Measurements from ENCODE around the gene YEATS2. TPM values are rescaled to one million over a fixed set of nuclear protein-coding genes. Genes with fewer than 3 reads are reported as not detected.
"Not testable (repeated sequence)": the region's sequence is repeated elsewhere in the genome, so short reads cannot be mapped to it uniquely, and the experiment has no call there.

The YEATS2 gene
- polyA plus RNA-seq: 1 to 10 TPM; 2.1 to 6.3 (median 2.4) TPM

DNA sequence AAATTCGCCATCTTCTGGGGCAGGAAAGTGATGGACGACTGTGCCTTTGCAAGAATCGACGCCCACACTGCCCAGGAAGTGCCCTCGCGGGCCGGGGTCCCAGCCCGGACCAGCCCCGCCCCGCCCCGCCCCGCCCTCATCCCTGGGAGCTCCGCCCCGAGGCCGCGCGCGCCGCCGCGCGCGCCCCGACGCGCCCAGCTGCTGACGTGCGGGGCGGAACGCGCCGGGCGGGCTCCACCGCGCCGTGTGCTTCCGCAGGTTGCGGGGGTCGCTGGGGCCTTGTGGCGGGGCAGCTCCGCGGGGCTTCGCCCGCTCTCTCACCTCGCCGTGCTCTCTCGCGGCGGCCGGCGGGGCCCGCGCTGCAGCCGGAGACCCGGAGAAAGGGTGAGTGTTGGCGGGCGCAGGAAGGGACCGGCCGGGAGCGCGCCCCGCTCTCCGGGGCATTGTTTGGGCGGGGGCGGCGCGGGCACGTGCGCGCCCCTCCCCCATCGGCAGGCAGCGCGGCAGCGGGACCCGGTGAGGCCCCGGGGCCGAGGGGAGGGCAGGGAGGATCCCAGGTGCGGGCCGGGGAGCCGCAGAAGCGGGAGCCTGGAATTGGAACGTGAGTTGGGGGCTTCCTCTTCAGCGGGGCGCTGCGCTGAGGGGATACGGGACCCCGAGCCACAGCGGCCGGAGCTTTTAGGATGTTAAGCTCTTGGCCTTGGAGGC lies at the start of gene YEATS2:
YEATS2 (plus strand) TSS at position 188 of the 708 bp plus-strand sequence. CDS start 17,366 bp downstream, outside the sequence.
- Mint-ChIP-seq H3K4me1 (peaks cover 36 to 43% of the 10 kb centered on the region in 2 donors), H3K27ac (peak within 1 kb of the TSS; percentile 78 to 94 (median 88)), H3K4me3 (peak within 1 kb of the TSS; percentile 93 to 98 (median 95)), H3K36me3 (peaks cover 0 to 4% (median 0%) of the 10 kb centered on the region in 3 donors), H3K9me3 (no peaks in the 10 kb centered on the region), H3K27me3 (ENCODE audit: low read depth in 3 of 3) (peaks cover 0 to 4% (median 2%) of the 10 kb centered on the region in 3 donors)
- peak; percentile 62 to 73 (median 72) for DNase-seq

DNA sequence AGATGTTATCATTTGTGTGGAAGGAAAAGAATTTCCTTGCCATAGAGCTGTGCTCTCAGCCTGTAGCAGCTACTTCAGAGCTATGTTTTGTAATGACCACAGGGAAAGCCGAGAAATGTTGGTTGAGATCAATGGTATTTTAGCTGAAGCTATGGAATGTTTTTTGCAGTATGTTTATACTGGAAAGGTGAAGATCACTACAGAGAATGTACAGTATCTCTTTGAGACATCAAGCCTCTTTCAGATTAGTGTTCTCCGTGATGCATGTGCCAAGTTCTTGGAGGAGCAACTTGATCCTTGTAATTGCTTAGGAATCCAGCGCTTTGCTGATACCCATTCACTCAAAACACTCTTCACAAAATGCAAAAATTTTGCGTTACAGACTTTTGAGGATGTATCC lies 47.0 kb upstream of the YEATS2 start:
- Mint-ChIP-seq H3K27ac (no peak overlapping the region), H3K4me1 (no peaks in the 10 kb centered on the region), H3K4me3 (no peak overlapping the region), H3K36me3 (peaks cover 55 to 57% (median 57%) of the 10 kb centered on the region in 3 donors), H3K27me3 (ENCODE audit: low read depth in 3 of 3) (peaks cover 6 to 9% (median 8%) of the 10 kb centered on the region in 3 donors), H3K9me3 (peaks cover 13 to 40% (median 24%) of the 10 kb centered on the region in 6 donors)
- DNase-seq: no peak

DNA sequence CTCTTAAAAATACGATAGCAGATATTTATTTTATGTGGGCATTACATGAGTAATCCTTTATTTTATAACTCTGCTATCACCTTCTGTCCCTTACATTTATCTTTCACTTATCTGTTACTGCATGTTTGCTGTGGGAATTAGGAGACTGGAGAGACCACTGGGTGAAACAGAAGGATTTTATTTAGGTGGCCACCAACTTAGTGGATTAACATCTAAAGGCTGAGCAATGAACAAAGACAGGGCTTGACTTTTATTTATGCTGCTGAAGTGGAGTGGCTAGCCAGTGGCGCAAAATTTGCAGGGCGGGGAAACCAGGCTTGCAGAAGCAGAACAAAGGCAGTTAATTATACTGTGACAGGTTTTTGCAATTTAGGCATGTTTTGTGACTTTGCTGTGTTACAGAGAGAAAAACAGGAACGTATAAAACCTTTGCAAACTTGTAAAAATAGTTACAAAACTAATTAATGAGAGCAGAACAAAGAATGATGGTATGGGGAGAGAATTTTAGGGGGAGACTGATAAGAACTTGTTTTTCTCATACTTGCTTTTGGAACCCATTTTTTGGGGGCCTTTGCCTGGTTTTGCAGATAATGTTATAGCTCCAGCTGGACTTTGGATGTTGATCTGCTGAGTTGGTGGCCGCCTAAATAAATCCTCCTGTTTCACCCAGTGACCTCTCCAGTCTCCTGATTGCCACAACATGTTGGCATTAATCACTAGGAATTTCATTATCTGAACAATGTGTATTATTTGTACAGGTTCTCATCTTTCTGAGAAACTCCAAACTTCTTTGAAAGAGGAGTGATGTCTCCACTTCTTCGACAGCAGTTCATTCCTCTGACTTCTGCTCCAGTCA lies 44.2 kb upstream of the YEATS2 start:
- H3K36me3 Mint-ChIP-seq: peaks cover 62 to 71% (median 63%) of the 10 kb centered on the region in 3 donors
- H3K4me1 Mint-ChIP-seq: peaks cover 10 to 22% of the 10 kb centered on the region in 2 donors
- H3K27me3 Mint-ChIP-seq (ENCODE audit: low read depth in 3 of 3): peaks cover 6 to 9% (median 8%) of the 10 kb centered on the region in 3 donors
- H3K27ac Mint-ChIP-seq: peak overlapping the region in 2 of 6 donors; percentile 13 to 45
- no peak for DNase-seq
- H3K4me3 Mint-ChIP-seq: no peak overlapping the region
- peaks cover 15 to 45% (median 26%) of the 10 kb centered on the region in 6 donors for H3K9me3 Mint-ChIP-seq

DNA sequence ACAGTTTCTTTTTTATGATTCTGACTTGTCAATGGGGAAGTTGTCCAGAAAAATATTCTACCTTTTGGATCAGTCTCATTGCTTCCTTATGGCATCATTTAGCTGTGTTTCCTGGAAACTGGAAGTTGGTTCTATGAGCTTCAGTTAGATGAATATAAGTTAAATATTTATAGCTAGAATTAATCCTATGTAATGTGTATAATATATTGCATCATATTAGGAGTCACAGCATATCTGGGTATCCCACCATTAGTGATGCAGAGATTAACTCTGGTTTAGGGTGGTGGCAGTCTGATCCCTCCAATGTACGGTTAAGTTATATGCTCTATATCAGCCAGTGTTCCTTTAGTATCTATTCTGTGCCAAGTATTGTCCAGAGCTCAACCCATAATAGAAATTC lies 42.9 kb upstream of the YEATS2 start:
- Mint-ChIP-seq H3K36me3 (peaks cover 57 to 72% (median 64%) of the 10 kb centered on the region in 3 donors), H3K4me3 (no peak overlapping the region), H3K9me3 (peaks cover 15 to 45% (median 26%) of the 10 kb centered on the region in 6 donors), H3K4me1 (peaks cover 17 to 35% of the 10 kb centered on the region in 2 donors), H3K27ac (no peak overlapping the region), H3K27me3 (ENCODE audit: low read depth in 3 of 3) (peaks cover 6 to 9% (median 8%) of the 10 kb centered on the region in 3 donors)
- no peak for DNase-seq

DNA sequence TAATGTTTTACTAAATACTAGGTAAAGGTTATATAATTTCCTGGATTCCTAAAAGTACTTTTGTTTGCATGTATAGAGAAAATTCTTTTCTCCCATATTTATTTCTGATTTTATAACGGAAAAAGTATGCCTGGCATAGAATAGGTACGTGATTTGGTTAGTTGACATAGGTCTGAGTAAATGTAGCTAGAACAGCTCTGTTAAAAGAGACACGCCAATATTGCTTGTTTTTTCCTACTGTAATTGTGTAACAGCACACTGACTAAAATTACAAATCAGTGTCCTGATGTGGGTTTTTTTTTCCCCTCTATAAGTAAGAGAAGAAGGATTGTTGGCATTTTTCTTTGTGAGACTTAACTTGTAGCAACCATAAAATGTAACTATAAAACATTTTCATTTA lies 35.5 kb upstream of the YEATS2 start:
- no peak for DNase-seq
- Mint-ChIP-seq H3K4me3 (no peak overlapping the region), H3K9me3 (no peaks in the 10 kb centered on the region), H3K27me3 (ENCODE audit: low read depth in 3 of 3) (no peaks in the 10 kb centered on the region), H3K36me3 (peaks cover 27 to 49% (median 36%) of the 10 kb centered on the region in 3 donors), H3K27ac (no peak overlapping the region), H3K4me1 (peaks cover 22 to 59% of the 10 kb centered on the region in 2 donors)

DNA sequence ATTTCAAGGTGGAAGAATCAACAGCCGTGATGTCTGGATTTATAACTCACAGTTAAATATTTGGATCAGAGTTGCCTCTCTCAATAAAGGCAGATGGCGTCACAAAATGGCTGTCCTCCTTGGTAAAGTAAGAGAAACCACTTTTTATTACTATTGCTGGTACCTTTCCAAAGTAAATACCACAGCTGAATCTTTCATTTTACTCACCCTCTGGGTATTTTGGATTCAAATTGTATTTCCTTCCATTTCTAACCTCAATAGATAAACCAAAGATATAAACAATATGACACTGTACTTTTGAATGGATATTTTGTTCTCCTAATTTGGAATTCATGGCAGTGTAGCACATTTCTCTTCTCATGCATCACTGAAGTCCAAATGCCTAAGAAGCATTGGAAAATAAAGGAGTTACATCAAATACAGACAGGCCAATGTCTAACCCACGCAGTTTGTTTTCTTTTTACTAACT lies 32.6 kb upstream of the YEATS2 start:
- Mint-ChIP-seq H3K36me3 (peaks cover 20 to 50% (median 31%) of the 10 kb centered on the region in 3 donors), H3K27ac (no peak overlapping the region), H3K4me1 (peaks cover 13 to 31% of the 10 kb centered on the region in 2 donors), H3K9me3 (no peaks in the 10 kb centered on the region), H3K27me3 (ENCODE audit: low read depth in 3 of 3) (peaks cover 0 to 2% (median 2%) of the 10 kb centered on the region in 3 donors), H3K4me3 (no peak overlapping the region)
- DNase-seq: no peak

DNA sequence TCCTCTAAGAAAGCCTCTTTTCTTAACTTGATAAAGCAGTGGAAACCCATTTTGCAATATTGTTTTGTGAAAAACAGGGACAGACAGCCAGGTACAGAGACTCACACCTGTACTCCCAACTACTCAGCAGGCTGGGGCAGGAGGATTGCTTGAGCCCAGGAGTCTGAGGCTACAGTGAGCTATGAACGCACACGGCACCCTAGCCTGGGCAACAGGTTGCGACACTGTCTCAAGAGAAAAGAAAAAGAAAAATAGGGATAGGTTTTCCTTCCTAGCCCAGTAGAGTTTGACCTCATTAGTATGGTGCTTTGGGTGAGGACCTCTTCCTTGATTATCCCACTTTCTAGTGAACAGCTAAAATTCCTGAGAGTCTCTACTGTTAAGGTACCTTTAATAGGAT lies 17.5 kb upstream of the YEATS2 start:
- Mint-ChIP-seq H3K36me3 (peaks cover 9 to 11% (median 10%) of the 10 kb centered on the region in 3 donors), H3K27me3 (ENCODE audit: low read depth in 3 of 3) (no peaks in the 10 kb centered on the region), H3K9me3 (no peaks in the 10 kb centered on the region), H3K4me1 (peaks cover 0 to 20% of the 10 kb centered on the region in 2 donors), H3K27ac (no peak overlapping the region), H3K4me3 (no peak overlapping the region)
- no peak for DNase-seq

DNA sequence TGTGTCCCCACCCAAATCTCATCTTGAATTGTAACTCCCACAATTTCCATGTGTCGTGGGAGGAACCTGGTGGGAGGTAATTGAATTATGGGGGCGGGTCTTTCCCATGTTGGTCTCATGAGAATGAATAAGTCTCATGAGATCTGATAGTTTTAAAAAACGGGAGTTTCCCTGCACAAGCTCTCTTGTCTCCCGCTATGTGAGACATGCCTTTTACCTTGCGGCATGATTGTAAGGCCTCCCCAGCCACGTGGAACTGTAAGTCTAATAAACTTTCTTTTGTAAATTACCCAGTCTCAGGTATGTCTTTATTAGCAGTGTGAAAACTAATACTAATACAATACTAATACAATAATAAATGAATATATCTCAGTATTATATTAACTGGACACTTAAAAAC lies 9.9 kb upstream of the YEATS2 start:
- no peak overlapping the region for H3K27ac Mint-ChIP-seq
- H3K27me3 Mint-ChIP-seq (ENCODE audit: low read depth in 3 of 3): peaks cover 0 to 2% (median 0%) of the 10 kb centered on the region in 3 donors
- no peak overlapping the region for H3K4me3 Mint-ChIP-seq
- no peaks in the 10 kb centered on the region for H3K9me3 Mint-ChIP-seq
- peaks cover 0 to 16% of the 10 kb centered on the region in 2 donors for H3K4me1 Mint-ChIP-seq
- H3K36me3 Mint-ChIP-seq: no peaks in the 10 kb centered on the region
- DNase-seq: no peak

DNA sequence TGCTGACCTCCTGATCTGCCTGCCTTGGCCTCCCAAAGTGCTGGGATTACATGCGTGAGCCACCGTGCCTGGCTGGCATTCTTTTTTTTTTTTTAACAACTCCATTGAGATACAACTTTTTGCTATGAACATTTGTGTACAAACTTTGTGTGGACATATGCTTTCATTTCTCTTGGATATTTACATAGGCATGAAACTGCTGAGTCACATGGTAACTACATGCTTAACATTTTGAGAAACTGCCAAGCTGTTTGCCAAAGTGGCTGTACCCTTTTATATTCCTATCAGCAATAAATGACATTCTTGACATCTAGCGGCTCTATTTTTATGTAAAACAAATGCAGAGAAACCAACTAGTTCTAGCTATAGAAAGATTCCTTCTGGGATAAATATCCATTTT lies 8.7 kb upstream of the YEATS2 start:
- H3K27me3 Mint-ChIP-seq (ENCODE audit: low read depth in 3 of 3): peaks cover 0 to 2% (median 0%) of the 10 kb centered on the region in 3 donors
- no peaks in the 10 kb centered on the region for H3K9me3 Mint-ChIP-seq
- H3K4me1 Mint-ChIP-seq: peaks cover 0 to 4% of the 10 kb centered on the region in 2 donors
- no peak overlapping the region for H3K4me3 Mint-ChIP-seq
- H3K36me3 Mint-ChIP-seq: no peaks in the 10 kb centered on the region
- no peak for DNase-seq
- H3K27ac Mint-ChIP-seq: no peak overlapping the region

DNA sequence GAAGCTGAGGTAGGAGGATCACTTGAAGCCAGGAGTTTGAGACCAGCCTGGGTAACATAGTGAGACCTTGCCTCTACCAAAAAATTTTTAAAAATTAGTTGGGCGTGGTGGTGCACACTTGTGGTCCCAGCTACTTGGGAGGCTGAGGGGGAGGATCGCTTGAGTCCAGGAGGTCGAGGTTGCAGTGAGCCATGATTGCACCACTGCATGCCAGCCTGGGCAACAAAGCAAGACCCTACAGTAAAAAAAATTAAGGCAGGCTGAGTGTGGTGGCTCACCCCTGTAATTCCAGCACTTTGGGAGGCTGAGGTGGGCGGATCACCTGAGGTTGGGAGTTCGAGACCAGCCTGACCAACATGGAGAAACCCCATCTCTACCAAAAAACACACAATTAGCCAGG lies 8.0 kb upstream of the YEATS2 start:
- H3K27me3 Mint-ChIP-seq (ENCODE audit: low read depth in 3 of 3); H3K4me3 Mint-ChIP-seq; H3K4me1 Mint-ChIP-seq; H3K36me3 Mint-ChIP-seq; H3K27ac Mint-ChIP-seq; DNase-seq; H3K9me3 Mint-ChIP-seq: not testable (repeated sequence)

DNA sequence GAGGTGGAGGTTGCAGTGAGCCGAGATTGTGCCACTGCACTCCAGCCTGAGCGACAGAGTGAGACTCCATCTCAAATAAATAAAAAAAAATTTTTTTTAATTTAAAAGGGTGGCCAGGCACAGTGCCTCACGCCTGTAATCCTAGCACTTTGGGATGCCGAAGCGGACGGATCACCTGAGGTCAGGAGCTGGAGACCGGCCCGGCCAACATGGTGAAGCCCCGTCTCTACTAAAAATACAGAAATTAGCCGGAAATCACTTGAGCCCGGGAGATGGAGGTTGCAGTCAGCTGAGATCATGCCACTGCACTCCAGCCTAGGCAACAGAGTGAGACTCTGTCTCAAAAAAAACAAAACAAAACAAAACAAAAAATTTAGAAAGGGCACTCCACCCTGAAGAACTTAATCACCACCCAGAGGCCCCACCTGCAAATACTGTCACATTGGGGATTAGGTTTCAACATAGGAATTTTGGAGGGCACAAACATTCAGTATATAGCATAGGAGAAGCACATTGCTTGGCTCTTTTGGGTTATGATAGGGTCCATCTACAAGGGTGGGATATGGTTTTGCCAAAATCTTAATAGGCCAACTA lies 7.1 kb upstream of the YEATS2 start:
- no peaks in the 10 kb centered on the region for H3K9me3 Mint-ChIP-seq
- H3K4me1 Mint-ChIP-seq: no peaks in the 10 kb centered on the region
- no peak overlapping the region for H3K27ac Mint-ChIP-seq
- no peak overlapping the region for H3K4me3 Mint-ChIP-seq
- DNase-seq: no peak
- H3K36me3 Mint-ChIP-seq: no peaks in the 10 kb centered on the region
- H3K27me3 Mint-ChIP-seq (ENCODE audit: low read depth in 3 of 3): peaks cover 0 to 2% (median 2%) of the 10 kb centered on the region in 3 donors

DNA sequence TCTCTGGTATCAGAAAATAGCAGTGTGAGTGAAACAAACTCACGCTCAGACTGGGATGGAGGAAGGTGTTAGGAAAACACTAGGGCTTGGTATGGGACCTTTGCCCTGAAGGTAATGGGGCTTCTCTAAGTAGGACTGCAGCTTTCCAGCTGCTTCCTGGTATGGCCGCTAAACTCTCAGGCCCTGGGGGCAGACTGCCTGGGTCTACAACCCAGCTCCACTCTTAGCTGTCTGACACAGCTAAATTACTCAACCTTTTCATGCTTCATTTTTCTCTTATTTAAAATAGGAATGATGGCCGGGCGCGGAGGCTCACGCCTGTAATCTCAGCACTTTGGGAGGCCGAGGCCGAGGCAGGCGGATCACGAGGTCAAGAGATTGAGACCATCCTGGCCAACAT lies 5.2 kb upstream of the YEATS2 start:
- Mint-ChIP-seq H3K36me3 (no peaks in the 10 kb centered on the region), H3K4me1 (peaks cover 5 to 7% of the 10 kb centered on the region in 2 donors), H3K27me3 (ENCODE audit: low read depth in 3 of 3) (peaks cover 0 to 2% (median 0%) of the 10 kb centered on the region in 3 donors), H3K9me3 (no peaks in the 10 kb centered on the region), H3K4me3 (no peak overlapping the region), H3K27ac (no peak overlapping the region)
- no peak for DNase-seq

DNA sequence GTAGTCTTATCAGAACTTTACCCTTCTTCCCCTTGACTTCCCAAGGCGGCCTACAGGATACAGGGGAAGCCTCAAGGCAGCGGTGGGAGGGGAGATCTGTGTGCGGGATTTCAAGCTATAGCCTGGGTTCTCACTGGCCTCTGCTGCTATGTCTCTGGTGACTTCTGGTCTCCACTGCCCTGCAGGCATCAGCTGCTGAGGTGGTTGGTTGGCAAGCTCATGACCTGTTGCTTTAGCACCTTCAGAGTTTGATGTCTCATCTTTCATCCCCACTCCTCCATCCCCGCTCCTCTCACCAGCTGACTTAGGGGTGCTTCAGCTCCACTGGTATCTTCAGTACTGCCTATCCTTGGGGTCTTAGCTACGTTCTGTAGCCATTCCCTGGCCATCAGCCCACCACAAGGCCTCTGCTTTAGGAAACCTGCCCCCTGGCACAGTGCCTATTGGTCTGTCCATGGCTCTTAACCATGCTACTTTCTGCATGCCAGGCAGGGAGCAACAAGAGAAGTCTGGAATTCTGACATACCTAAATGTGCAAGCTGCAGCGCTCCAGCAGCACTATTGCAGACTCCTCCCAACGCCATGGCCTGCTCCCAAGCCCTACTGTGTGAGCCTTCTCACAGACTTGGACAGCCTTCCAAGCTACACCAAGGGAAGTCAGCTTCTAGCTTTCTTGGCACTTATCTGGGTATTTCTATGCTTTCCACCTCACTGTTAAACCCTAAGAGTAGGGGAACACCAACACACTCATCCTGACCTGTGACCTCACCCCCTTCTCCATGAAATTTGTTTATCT lies 1.8 kb upstream of the YEATS2 start:
- Mint-ChIP-seq H3K36me3 (no peaks in the 10 kb centered on the region), H3K4me3 (peak overlapping the region in 4 of 5 donors; percentile 14 to 91 (median 60)), H3K27me3 (ENCODE audit: low read depth in 3 of 3) (peaks cover 0 to 4% (median 2%) of the 10 kb centered on the region in 3 donors), H3K9me3 (no peaks in the 10 kb centered on the region), H3K4me1 (peaks cover 30 to 34% of the 10 kb centered on the region in 2 donors), H3K27ac (peak overlapping the region in 1 of 6 donors; percentile 8)
- no peak for DNase-seq

All from immature natural killer cell (primary cell).